Measurements from ENCODE around the gene PFKFB2. TPM values are rescaled to one million over a fixed set of nuclear protein-coding genes. Genes with fewer than 3 reads are reported as not detected.

PFKFB2 gene
- total RNA-seq, 6 donors from 2014 or later = 25.3 to 95.5 (median 58.0) TPM

GRCh38 chr1:207067665-207068064, 14.6 kb downstream of the PFKFB2 start:
- no peaks in the 10 kb centered on the region for H3K9me3 ChIP-seq
- H3K36me3 ChIP-seq = peaks cover 0 to 80% (median 34%) of the 10 kb centered on the region in 4 donors
- H3K4me1 ChIP-seq = peaks cover 0 to 5% (median 5%) of the 10 kb centered on the region in 4 donors
- no peak overlapping the region for H3K4me3 ChIP-seq
- no peak for DNase-seq
- H3K27me3 ChIP-seq = no peaks in the 10 kb centered on the region
- H3K27ac ChIP-seq = no peak overlapping the region
- 82 to 85% methylated on average over 5 of the region's 5 CpGs for WGBS, 2 donors
- ATAC-seq (ENCODE audit: low FRiP score in 2 of 2) = no peak
- TF ChIP-seq CTCF (IDR thresholded peaks at IDR 0.05) = no peak
- TF ChIP-seq POLR2AphosphoS5 (IDR thresholded peaks at IDR 0.05) = no peak
- TF ChIP-seq POLR2A (IDR thresholded peaks at IDR 0.05) = no peak
- TF ChIP-seq EP300 (IDR thresholded peaks at IDR 0.05) = no peak

DNA sequence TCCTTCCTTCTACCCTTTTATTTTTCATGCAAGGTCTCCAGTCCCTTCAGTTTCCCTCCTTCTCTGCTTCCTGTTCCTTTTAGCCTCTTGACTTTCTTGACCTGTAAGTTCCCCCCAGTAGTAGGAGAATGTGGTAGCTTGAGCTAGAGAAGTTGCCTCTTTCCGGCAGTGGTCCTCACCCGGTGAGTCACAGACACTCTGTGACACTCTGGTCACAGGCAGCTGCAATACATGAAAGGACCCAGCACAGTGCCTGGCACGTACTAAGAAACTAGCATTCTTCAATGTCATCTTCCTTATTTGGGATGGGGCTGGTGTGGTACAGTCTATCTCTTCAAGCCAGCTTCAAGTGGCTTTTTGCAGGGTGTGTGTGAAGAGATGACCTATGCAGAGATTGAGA, 16.0 kb downstream of the PFKFB2 start:
- 48 to 70% methylated on average over 3 of the region's 3 CpGs for WGBS, 2 donors
- no peaks in the 10 kb centered on the region for H3K27me3 ChIP-seq
- H3K9me3 ChIP-seq = no peaks in the 10 kb centered on the region
- ATAC-seq (ENCODE audit: low FRiP score in 2 of 2) (peak in 1 of 2 donors; percentile 42), DNase-seq (peak in 1 of 2 donors; percentile 64)
- TF ChIP-seq POLR2AphosphoS5 (IDR thresholded peaks at IDR 0.05) = peak in 1 of 2 donors; percentile 43
- no peak for TF ChIP-seq CTCF (IDR thresholded peaks at IDR 0.05)
- H3K27ac ChIP-seq = peak overlapping the region in 2 of 4 donors; percentile 39 to 68
- H3K36me3 ChIP-seq = peaks cover 0 to 67% (median 30%) of the 10 kb centered on the region in 4 donors
- no peak overlapping the region for H3K4me3 ChIP-seq
- peaks cover 0 to 5% (median 4%) of the 10 kb centered on the region in 4 donors for H3K4me1 ChIP-seq

DNA sequence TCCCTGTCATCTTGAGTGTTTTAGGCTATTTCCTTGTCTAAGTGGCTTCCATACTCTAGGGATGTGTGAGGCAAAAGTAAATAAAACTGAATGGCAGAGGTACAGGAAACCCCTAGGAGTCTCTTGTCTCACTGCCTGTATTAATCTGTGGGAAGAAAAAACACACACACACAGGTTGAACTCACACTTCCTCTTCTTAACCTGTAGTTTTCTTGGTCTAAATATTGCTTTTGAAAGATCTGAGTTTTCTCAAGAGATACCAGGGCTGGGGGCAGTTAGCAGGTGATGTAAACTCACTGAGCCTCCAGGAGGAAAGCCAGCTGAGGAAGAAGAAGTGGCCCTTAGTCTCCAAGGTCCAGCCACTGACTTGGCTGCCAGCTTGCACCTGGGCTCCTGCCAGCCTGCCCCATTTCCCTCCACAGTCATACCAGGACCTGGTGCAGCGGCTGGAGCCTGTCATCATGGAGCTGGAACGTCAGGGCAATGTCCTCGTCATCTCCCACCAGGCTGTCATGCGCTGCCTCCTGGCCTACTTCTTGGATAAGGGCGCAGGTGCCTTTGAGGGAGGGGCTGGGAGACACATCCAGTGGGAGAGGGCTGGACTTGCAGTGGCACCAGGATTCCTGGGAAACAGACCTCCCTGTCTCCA, 16.9 kb downstream of the PFKFB2 start:
- H3K4me1 ChIP-seq = peaks cover 0 to 5% (median 0%) of the 10 kb centered on the region in 4 donors
- no peaks in the 10 kb centered on the region for H3K9me3 ChIP-seq
- H3K4me3 ChIP-seq = no peak overlapping the region
- DNase-seq (peak in 1 of 2 donors; percentile 20), ATAC-seq (ENCODE audit: low FRiP score in 2 of 2) (no peak)
- TF ChIP-seq CTCF (IDR thresholded peaks at IDR 0.05) = no peak
- no peak for TF ChIP-seq EP300 (IDR thresholded peaks at IDR 0.05)
- TF ChIP-seq POLR2AphosphoS5 (IDR thresholded peaks at IDR 0.05) = no peak
- TF ChIP-seq POLR2A (IDR thresholded peaks at IDR 0.05) = no peak
- no peaks in the 10 kb centered on the region for H3K27me3 ChIP-seq
- H3K36me3 ChIP-seq = peaks cover 0 to 59% (median 29%) of the 10 kb centered on the region in 4 donors
- peak overlapping the region; percentile 13 to 69 (median 53) for H3K27ac ChIP-seq
- 79 to 100% methylated on average over 2 to 4 of the region's 5 CpGs for WGBS, 2 donors

GRCh38 chr1:207070811-207071210, 17.7 kb downstream of the PFKFB2 start:
- H3K27ac ChIP-seq = peak overlapping the region in 3 of 4 donors; percentile 13 to 69 (median 68)
- WGBS, 2 donors = 77 to 81% methylated on average over 4 of the region's 4 CpGs
- DNase-seq = no peak
- no peaks in the 10 kb centered on the region for H3K27me3 ChIP-seq
- no peaks in the 10 kb centered on the region for H3K9me3 ChIP-seq
- no peak for TF ChIP-seq EP300 (IDR thresholded peaks at IDR 0.05)
- TF ChIP-seq POLR2A (IDR thresholded peaks at IDR 0.05) = no peak
- no peak for TF ChIP-seq CTCF (IDR thresholded peaks at IDR 0.05)
- no peak for TF ChIP-seq POLR2AphosphoS5 (IDR thresholded peaks at IDR 0.05)
- ATAC-seq (ENCODE audit: low FRiP score in 2 of 2) = no peak
- no peak overlapping the region for H3K4me3 ChIP-seq
- peaks cover 0 to 51% (median 22%) of the 10 kb centered on the region in 4 donors for H3K36me3 ChIP-seq
- peaks cover 0 to 5% (median 0%) of the 10 kb centered on the region in 4 donors for H3K4me1 ChIP-seq

GRCh38 chr1:207071426-207071825, 18.4 kb downstream of the PFKFB2 start:
- Histone ChIP-seq H3K27ac (no peak overlapping the region), H3K4me3 (no peak overlapping the region), H3K27me3 (no peaks in the 10 kb centered on the region), H3K4me1 (peaks cover 0 to 5% (median 0%) of the 10 kb centered on the region in 4 donors), H3K9me3 (no peaks in the 10 kb centered on the region), H3K36me3 (peaks cover 0 to 45% (median 22%) of the 10 kb centered on the region in 4 donors)
- DNase-seq (no peak), ATAC-seq (ENCODE audit: low FRiP score in 2 of 2) (no peak)
- TF ChIP-seq POLR2A (IDR thresholded peaks at IDR 0.05) = no peak
- TF ChIP-seq EP300 (IDR thresholded peaks at IDR 0.05) = no peak
- no peak for TF ChIP-seq CTCF (IDR thresholded peaks at IDR 0.05)
- no peak for TF ChIP-seq POLR2AphosphoS5 (IDR thresholded peaks at IDR 0.05)
- 87 to 91% methylated on average over 6 of the region's 6 CpGs for WGBS, 2 donors

Measured in upper lobe of left lung (tissue), 6 donors.